ENCODE data around the gene FBXO21.

GRCh38 chr12:117127933-117128823 lies 62.1 kb downstream of the FBXO21 start:
- no peak for TF ChIP-seq CTCF (IDR thresholded peaks at IDR 0.05)
- TF ChIP-seq POLR2AphosphoS5 (IDR thresholded peaks at IDR 0.05; ENCODE audit: low read depth, low read length): no peak
- no peak for TF ChIP-seq REST (IDR thresholded peaks at IDR 0.05; ENCODE audit: insufficient read depth in 1 of 2, low read depth in 2 of 2, low read length in 1 of 2)
- TF ChIP-seq SIN3A (IDR thresholded peaks at IDR 0.05; ENCODE audit: borderline replicate concordance, insufficient read depth, low read depth, low read length): no peak
